ENCODE results near the gene TRIM28. TPM values are rescaled to one million over a fixed set of nuclear protein-coding genes. Genes with fewer than 3 reads are reported as not detected.

Gene TRIM28
- total and polyA plus RNA-seq, 2 donors (not counting 1 experiment from before 2014, with no cell fraction given), result 160 to 325 TPM

DNA sequence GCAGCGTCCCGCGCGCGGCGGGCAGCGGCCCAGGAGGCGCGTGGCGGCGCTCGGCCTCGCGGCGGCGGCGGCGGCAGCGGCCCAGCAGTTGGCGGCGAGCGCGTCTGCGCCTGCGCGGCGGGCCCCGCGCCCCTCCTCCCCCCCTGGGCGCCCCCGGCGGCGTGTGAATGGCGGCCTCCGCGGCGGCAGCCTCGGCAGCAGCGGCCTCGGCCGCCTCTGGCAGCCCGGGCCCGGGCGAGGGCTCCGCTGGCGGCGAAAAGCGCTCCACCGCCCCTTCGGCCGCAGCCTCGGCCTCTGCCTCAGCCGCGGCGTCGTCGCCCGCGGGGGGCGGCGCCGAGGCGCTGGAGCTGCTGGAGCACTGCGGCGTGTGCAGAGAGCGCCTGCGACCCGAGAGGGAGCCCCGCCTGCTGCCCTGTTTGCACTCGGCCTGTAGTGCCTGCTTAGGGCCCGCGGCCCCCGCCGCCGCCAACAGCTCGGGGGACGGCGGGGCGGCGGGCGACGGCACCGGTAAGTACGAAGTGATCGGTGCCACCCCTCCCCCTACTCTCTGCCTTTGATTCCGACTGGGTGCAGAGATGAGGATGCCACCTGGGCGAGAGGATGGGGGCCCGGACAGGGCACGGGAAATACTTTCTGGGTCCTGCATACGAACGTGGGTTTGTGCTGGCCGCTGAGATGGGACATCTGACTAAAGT lies 874 bp downstream of the TRIM28 start:
- H3K4me3 ChIP-seq (replicated peaks in 1 of 4; ENCODE audit: control extremely low read depth in 1 of 4, insufficient read depth in 1 of 4, low read depth in 3 of 4, low read length in 4 of 4), result peak overlapping the region; percentile 90 to 96 (median 94)
- H3K27me3 ChIP-seq (ENCODE audit: control insufficient read depth, insufficient read depth, low read length), result no peaks in the 10 kb centered on the region
- H3K4me1 ChIP-seq (ENCODE audit: control insufficient read depth, extremely low read depth, insufficient read depth, low read length), result peaks cover 9% of the 10 kb centered on the region
- H4K20me1 ChIP-seq (ENCODE audit: control insufficient read depth, extremely low read depth, insufficient read depth, low read length), result peaks cover 7% of the 10 kb centered on the region
- no peaks in the 10 kb centered on the region for H3K9me3 ChIP-seq (ENCODE audit: control insufficient read depth, insufficient read depth, low read depth, low read length)
- H3K27ac ChIP-seq (ENCODE audit: insufficient read depth, low read length), result peak overlapping the region; percentile 96
- H3K79me2 ChIP-seq (ENCODE audit: control insufficient read depth, insufficient read depth, low read length), result peaks cover 50% of the 10 kb centered on the region
- no peak overlapping the region for H2AFZ ChIP-seq (ENCODE audit: low read length)
- peak overlapping the region; percentile 72 for H3K4me2 ChIP-seq (ENCODE audit: extremely low read depth, insufficient read depth, low read length)
- TF ChIP-seq, protein P1, sequence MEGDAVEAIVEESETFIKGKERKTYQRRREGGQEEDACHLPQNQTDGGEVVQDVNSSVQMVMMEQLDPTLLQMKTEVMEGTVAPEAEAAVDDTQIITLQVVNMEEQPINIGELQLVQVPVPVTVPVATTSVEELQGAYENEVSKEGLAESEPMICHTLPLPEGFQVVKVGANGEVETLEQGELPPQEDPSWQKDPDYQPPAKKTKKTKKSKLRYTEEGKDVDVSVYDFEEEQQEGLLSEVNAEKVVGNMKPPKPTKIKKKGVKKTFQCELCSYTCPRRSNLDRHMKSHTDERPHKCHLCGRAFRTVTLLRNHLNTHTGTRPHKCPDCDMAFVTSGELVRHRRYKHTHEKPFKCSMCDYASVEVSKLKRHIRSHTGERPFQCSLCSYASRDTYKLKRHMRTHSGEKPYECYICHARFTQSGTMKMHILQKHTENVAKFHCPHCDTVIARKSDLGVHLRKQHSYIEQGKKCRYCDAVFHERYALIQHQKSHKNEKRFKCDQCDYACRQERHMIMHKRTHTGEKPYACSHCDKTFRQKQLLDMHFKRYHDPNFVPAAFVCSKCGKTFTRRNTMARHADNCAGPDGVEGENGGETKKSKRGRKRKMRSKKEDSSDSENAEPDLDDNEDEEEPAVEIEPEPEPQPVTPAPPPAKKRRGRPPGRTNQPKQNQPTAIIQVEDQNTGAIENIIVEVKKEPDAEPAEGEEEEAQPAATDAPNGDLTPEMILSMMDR (conservative IDR thresholded peaks at IDR 0.05 in 1 of 2, IDR thresholded peaks at IDR 0.05 in 1 of 2; ENCODE audit: low read depth in 1 of 2, low read length in 2 of 2), result no peak
- TF ChIP-seq EZH2 (IDR thresholded peaks at IDR 0.05; ENCODE audit: low read length, missing control alignments), result no peak
- H3K9ac ChIP-seq (ENCODE audit: insufficient read depth, low read length), result peak overlapping the region; percentile 85
- DNase-seq (ENCODE audit: low read depth in 2 of 2), result peak; percentile 32 to 52
- peaks cover 27% of the 10 kb centered on the region for H3K36me3 ChIP-seq (ENCODE audit: control insufficient read depth, insufficient read depth, low read length)

DNA sequence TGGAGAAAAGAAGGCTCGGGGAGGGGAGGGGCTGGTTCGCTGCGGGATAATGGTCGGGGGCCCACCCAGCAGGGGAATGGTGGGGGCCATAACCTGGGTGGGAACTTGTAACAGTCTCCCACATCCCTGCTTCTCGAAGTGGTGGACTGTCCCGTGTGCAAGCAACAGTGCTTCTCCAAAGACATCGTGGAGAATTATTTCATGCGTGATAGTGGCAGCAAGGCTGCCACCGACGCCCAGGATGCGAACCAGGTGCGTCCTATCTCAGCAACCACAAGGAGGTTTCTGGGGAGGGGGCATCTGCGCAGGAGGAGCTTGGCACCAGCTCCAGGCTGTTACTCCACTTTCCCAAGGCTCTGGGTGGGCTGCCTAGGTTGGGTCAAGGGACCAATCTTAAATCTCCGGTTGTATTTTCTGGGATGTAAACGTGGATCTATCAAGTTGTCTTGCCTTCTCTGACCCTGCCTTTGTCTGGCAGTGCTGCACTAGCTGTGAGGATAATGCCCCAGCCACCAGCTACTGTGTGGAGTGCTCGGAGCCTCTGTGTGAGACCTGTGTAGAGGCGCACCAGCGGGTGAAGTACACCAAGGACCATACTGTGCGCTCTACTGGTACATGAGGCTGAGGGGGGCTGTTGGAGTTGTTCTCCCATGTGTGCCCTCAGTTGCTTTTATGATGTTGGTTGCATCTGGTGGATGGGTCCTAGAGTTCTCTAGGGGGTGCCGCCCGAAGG lies 1.6 kb downstream of the TRIM28 start:
- Histone ChIP-seq H3K27me3 (ENCODE audit: control insufficient read depth, insufficient read depth, low read length) (no peaks in the 10 kb centered on the region), H3K4me2 (ENCODE audit: extremely low read depth, insufficient read depth, low read length) (peak overlapping the region; percentile 72), H3K79me2 (ENCODE audit: control insufficient read depth, insufficient read depth, low read length) (peaks cover 50% of the 10 kb centered on the region), H3K36me3 (ENCODE audit: control insufficient read depth, insufficient read depth, low read length) (peaks cover 34% of the 10 kb centered on the region), H3K4me1 (ENCODE audit: control insufficient read depth, extremely low read depth, insufficient read depth, low read length) (peaks cover 9% of the 10 kb centered on the region), H3K4me3 (replicated peaks in 1 of 4; ENCODE audit: control extremely low read depth in 1 of 4, insufficient read depth in 1 of 4, low read depth in 3 of 4, low read length in 4 of 4) (peak overlapping the region; percentile 90 to 96 (median 94)), H3K27ac (ENCODE audit: insufficient read depth, low read length) (peak overlapping the region; percentile 59), H4K20me1 (ENCODE audit: control insufficient read depth, extremely low read depth, insufficient read depth, low read length) (peaks cover 7% of the 10 kb centered on the region), H3K9ac (ENCODE audit: insufficient read depth, low read length) (peak overlapping the region; percentile 71), H2AFZ (ENCODE audit: low read length) (no peak overlapping the region), H3K9me3 (ENCODE audit: control insufficient read depth, insufficient read depth, low read depth, low read length) (no peaks in the 10 kb centered on the region)
- TF ChIP-seq, protein P1 (conservative IDR thresholded peaks at IDR 0.05 in 1 of 2, IDR thresholded peaks at IDR 0.05 in 1 of 2; ENCODE audit: low read depth in 1 of 2, low read length in 2 of 2), result no peak
- TF ChIP-seq EZH2 (IDR thresholded peaks at IDR 0.05; ENCODE audit: low read length, missing control alignments), result no peak
- no peak for DNase-seq (ENCODE audit: low read depth in 2 of 2)

GRCh38 chr19:58546019-58546530 lies 2.2 kb downstream of the TRIM28 start:
- Histone ChIP-seq H3K36me3 (ENCODE audit: control insufficient read depth, insufficient read depth, low read length) (peaks cover 39% of the 10 kb centered on the region), H3K27ac (ENCODE audit: insufficient read depth, low read length) (peak overlapping the region; percentile 20), H3K4me1 (ENCODE audit: control insufficient read depth, extremely low read depth, insufficient read depth, low read length) (peaks cover 9% of the 10 kb centered on the region), H3K4me3 (replicated peaks in 1 of 4; ENCODE audit: control extremely low read depth in 1 of 4, insufficient read depth in 1 of 4, low read depth in 3 of 4, low read length in 4 of 4) (peak overlapping the region; percentile 90 to 96 (median 94)), H3K9ac (ENCODE audit: insufficient read depth, low read length) (peak overlapping the region; percentile 71), H3K27me3 (ENCODE audit: control insufficient read depth, insufficient read depth, low read length) (no peaks in the 10 kb centered on the region), H4K20me1 (ENCODE audit: control insufficient read depth, extremely low read depth, insufficient read depth, low read length) (peaks cover 7% of the 10 kb centered on the region), H3K4me2 (ENCODE audit: extremely low read depth, insufficient read depth, low read length) (peak overlapping the region; percentile 72), H3K9me3 (ENCODE audit: control insufficient read depth, insufficient read depth, low read depth, low read length) (no peaks in the 10 kb centered on the region), H2AFZ (ENCODE audit: low read length) (no peak overlapping the region), H3K79me2 (ENCODE audit: control insufficient read depth, insufficient read depth, low read length) (peaks cover 50% of the 10 kb centered on the region)
- no peak for DNase-seq (ENCODE audit: low read depth in 2 of 2)
- TF ChIP-seq EZH2 (IDR thresholded peaks at IDR 0.05; ENCODE audit: low read length, missing control alignments), result no peak
- TF ChIP-seq, protein P1 (conservative IDR thresholded peaks at IDR 0.05 in 1 of 2, IDR thresholded peaks at IDR 0.05 in 1 of 2; ENCODE audit: low read depth in 1 of 2, low read length in 2 of 2), result no peak
